Measurements from ENCODE around the gene NOTCH1.

GRCh38 chr9:136463578-136463977 lies 82.3 kb downstream of the NOTCH1 start:
- no peak for TF ChIP-seq CTCF (conservative IDR thresholded peaks at IDR 0.05; ENCODE audit: low read depth, low read length)
- no peak for TF ChIP-seq POLR2A (IDR thresholded peaks at IDR 0.05; ENCODE audit: low read depth, low read length)
- no peak for TF ChIP-seq RFX5 (IDR thresholded peaks at IDR 0.05; ENCODE audit: low read depth, low read length)
- TF ChIP-seq RAD21 (IDR thresholded peaks at IDR 0.05; ENCODE audit: low read length), result no peak
- TF ChIP-seq RCOR1 (IDR thresholded peaks at IDR 0.05; ENCODE audit: insufficient replicate concordance, low read length), result no peak
- TF ChIP-seq MXI1 (IDR thresholded peaks at IDR 0.05; ENCODE audit: borderline replicate concordance, low read depth, low read length), result no peak
- no peak for TF ChIP-seq SMC3 (IDR thresholded peaks at IDR 0.05; ENCODE audit: low read depth, low read length)
- TF ChIP-seq ELK1 (IDR thresholded peaks at IDR 0.05; ENCODE audit: borderline replicate concordance, low read depth, low read length), result no peak
- TF ChIP-seq CEBPB (IDR thresholded peaks at IDR 0.05; ENCODE audit: low read depth, low read length), result no peak
- TF ChIP-seq USF2 (IDR thresholded peaks at IDR 0.05; ENCODE audit: low read depth, low read length), result no peak
- TF ChIP-seq CHD1 (IDR thresholded peaks at IDR 0.05; ENCODE audit: low read depth, low read length), result no peak
- no peak for TF ChIP-seq BHLHE40 (IDR thresholded peaks at IDR 0.05; ENCODE audit: low read depth, low read length)
- no peak for TF ChIP-seq MAZ (IDR thresholded peaks at IDR 0.05; ENCODE audit: borderline replicate concordance, low read depth, low read length)

Measured in IMR-90 (cell line).